ENCODE results near the gene TRIL. TPM values are rescaled to one million over a fixed set of nuclear protein-coding genes. Genes with fewer than 3 reads are reported as not detected.

The TRIL gene
- total RNA-seq, 1 donor from 2014 or later, result 11.0 TPM

DNA sequence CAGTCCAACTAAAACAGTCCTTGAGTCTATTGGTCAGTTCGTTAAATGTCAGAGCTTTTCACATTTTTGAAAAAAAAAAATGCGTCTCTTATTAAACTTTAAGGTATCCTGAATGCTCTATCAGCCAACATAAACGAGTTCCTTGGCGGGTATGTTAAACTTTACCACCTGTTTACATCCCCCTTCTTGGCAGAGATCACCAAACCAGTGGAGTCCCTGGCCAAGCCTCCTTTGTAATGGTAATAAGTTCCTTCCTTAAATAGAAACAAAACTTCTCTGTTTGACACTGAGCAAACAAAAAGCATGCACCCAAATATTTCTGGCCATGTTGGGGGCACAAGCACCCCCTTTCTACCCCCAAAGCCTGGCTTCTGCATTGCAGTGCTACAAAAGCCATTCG is 3.2 kb downstream of the TRIL start:
- Histone ChIP-seq H3K27ac (no peak overlapping the region), H3K4me3 (no peak overlapping the region), H3K9me3 (no peaks in the 10 kb centered on the region), H3K36me3 (no peaks in the 10 kb centered on the region), H3K27me3 (no peaks in the 10 kb centered on the region), H3K4me1 (peaks cover 56% of the 10 kb centered on the region)
- DNase-seq (ENCODE audit: extremely low spot score in 2 of 2), result no peak
- intact Hi-C loops (cut with DNase I), result loop anchor here (10.0 kb wide), 2 partner anchors 60 to 150 kb away; no protein-coding TSS in a partner anchor
- TF ChIP-seq POLR2AphosphoS5 (IDR thresholded peaks at IDR 0.05; ENCODE audit: insufficient read depth in 1 of 2, low read depth in 1 of 2) (no peak), POLR2A (IDR thresholded peaks at IDR 0.05) (no peak)
- TF ChIP-seq, protein P1, sequence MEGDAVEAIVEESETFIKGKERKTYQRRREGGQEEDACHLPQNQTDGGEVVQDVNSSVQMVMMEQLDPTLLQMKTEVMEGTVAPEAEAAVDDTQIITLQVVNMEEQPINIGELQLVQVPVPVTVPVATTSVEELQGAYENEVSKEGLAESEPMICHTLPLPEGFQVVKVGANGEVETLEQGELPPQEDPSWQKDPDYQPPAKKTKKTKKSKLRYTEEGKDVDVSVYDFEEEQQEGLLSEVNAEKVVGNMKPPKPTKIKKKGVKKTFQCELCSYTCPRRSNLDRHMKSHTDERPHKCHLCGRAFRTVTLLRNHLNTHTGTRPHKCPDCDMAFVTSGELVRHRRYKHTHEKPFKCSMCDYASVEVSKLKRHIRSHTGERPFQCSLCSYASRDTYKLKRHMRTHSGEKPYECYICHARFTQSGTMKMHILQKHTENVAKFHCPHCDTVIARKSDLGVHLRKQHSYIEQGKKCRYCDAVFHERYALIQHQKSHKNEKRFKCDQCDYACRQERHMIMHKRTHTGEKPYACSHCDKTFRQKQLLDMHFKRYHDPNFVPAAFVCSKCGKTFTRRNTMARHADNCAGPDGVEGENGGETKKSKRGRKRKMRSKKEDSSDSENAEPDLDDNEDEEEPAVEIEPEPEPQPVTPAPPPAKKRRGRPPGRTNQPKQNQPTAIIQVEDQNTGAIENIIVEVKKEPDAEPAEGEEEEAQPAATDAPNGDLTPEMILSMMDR (IDR thresholded peaks at IDR 0.05), result no peak

DNA sequence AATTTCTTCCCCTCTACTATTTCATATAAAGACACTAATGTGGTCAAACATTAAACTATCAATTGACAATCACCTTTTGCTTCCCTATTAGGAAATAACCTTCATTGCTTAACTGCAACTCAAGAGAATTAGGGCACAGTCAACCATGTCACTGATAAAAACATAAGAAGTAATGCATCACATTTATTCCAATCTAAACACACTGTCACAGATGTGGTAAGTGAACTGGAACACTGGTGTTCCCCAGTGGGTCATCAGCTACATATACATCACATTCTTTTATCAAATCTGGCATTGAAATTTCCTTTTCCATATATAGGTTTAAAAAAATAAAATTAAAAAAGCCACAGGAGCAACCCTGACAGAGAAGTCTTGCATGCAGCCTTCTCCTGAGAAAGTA is 3.7 kb downstream of the TRIL start:
- Histone ChIP-seq H3K4me1 (peaks cover 56% of the 10 kb centered on the region), H3K4me3 (no peak overlapping the region), H3K9me3 (no peaks in the 10 kb centered on the region), H3K27me3 (no peaks in the 10 kb centered on the region), H3K36me3 (no peaks in the 10 kb centered on the region), H3K27ac (no peak overlapping the region)
- peak in 1 of 2 donors; percentile 22 for DNase-seq (ENCODE audit: extremely low spot score in 2 of 2)
- TF ChIP-seq, protein P1 (IDR thresholded peaks at IDR 0.05), result no peak
- no peak for TF ChIP-seq POLR2A (IDR thresholded peaks at IDR 0.05)
- TF ChIP-seq POLR2AphosphoS5 (IDR thresholded peaks at IDR 0.05; ENCODE audit: insufficient read depth in 1 of 2, low read depth in 1 of 2), result no peak
- intact Hi-C loops (cut with DNase I), result loop anchor here (10.0 kb wide), 2 partner anchors 60 to 150 kb away; no protein-coding TSS in a partner anchor

DNA sequence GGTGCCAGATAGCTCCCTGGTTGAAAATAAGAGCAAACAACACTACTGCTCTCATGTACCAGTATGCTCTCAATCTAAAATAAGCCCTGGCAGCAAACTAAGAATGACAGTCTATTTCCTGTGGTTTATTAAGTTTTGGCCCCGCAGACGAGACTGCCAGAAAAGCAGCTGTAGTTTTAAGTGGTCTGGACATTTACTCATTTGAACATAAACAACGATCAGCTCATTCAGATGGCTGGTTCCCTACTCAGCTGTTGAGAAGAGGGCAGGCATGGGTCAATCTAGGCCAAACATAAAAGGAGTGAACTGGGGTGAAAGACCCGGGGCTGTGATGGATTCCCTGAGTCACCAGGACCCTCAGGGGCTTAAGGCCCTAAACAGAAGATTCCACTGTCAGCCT is 4.5 kb downstream of the TRIL start:
- H3K9me3 ChIP-seq, result no peaks in the 10 kb centered on the region
- no peak for TF ChIP-seq POLR2A (IDR thresholded peaks at IDR 0.05)
- TF ChIP-seq, protein P1 (IDR thresholded peaks at IDR 0.05), result no peak
- no peak for TF ChIP-seq POLR2AphosphoS5 (IDR thresholded peaks at IDR 0.05; ENCODE audit: insufficient read depth in 1 of 2, low read depth in 1 of 2)
- peak in 1 of 2 donors; percentile 62 for DNase-seq (ENCODE audit: extremely low spot score in 2 of 2)
- no peaks in the 10 kb centered on the region for H3K36me3 ChIP-seq
- no peak overlapping the region for H3K4me3 ChIP-seq
- H3K27ac ChIP-seq, result no peak overlapping the region
- H3K4me1 ChIP-seq, result peaks cover 52% of the 10 kb centered on the region
- intact Hi-C loops (cut with DNase I), result loop anchor here (10.0 kb wide), 2 partner anchors 61 to 151 kb away; no protein-coding TSS in a partner anchor
- H3K27me3 ChIP-seq, result no peaks in the 10 kb centered on the region

DNA sequence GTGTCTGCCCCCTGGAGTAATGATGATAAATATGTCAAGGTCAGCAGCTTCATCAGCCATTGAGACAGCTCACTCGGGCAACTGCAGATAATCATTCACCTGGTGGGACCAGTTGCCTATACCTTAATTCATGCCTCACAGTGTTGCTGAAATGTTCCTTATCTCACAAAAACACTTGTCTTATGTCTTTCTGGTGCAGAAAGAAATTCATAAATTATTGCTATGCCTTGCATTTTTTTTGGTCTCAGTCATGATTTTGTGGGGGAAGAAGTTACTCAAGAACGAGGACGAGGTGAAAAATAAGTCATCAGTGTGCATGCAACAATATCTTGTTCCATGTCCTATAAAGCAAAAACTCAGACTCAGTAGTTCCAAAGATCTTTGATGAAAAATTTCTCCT is 16.0 kb downstream of the TRIL start:
- H3K27ac ChIP-seq, result no peak overlapping the region
- intact Hi-C loops (cut with DNase I), result no loop called here
- TF ChIP-seq POLR2AphosphoS5 (IDR thresholded peaks at IDR 0.05; ENCODE audit: insufficient read depth in 1 of 2, low read depth in 1 of 2), result no peak
- TF ChIP-seq POLR2A (IDR thresholded peaks at IDR 0.05), result no peak
- TF ChIP-seq, protein P1 (IDR thresholded peaks at IDR 0.05), result no peak
- H3K4me3 ChIP-seq, result no peak overlapping the region
- H3K27me3 ChIP-seq, result no peaks in the 10 kb centered on the region
- H3K36me3 ChIP-seq, result no peaks in the 10 kb centered on the region
- DNase-seq (ENCODE audit: extremely low spot score in 2 of 2), result no peak
- no peaks in the 10 kb centered on the region for H3K9me3 ChIP-seq
- H3K4me1 ChIP-seq, result no peaks in the 10 kb centered on the region

DNA sequence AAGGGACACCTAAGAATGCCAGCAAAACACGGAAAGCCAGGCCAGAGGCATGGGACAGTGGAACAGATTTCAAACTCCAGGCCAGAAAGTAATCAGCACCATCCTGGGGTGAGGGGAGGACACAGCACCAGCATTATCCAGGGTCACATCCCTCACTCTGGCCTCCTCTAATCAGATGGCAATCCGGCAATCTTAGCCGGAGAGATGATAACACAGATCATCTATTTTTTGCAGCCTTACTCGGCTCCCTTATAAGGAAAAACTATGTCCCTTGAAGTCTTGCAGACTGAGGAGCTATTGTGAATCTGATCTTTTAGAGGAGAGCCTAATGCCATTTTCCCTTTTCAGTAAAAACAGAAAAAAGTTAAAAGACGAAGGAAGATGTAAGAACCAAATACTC is 16.5 kb downstream of the TRIL start:
- DNase-seq (ENCODE audit: extremely low spot score in 2 of 2), result no peak
- Histone ChIP-seq H3K27me3 (no peaks in the 10 kb centered on the region), H3K4me1 (no peaks in the 10 kb centered on the region), H3K36me3 (no peaks in the 10 kb centered on the region), H3K9me3 (no peaks in the 10 kb centered on the region), H3K4me3 (no peak overlapping the region), H3K27ac (no peak overlapping the region)
- no peak for TF ChIP-seq POLR2A (IDR thresholded peaks at IDR 0.05)
- TF ChIP-seq, protein P1 (IDR thresholded peaks at IDR 0.05), result no peak
- TF ChIP-seq POLR2AphosphoS5 (IDR thresholded peaks at IDR 0.05; ENCODE audit: insufficient read depth in 1 of 2, low read depth in 1 of 2), result no peak
- intact Hi-C loops (cut with DNase I), result no loop called here
